Neural cell (in vitro differentiated cells): ENCODE measurements around the gene ARNT2. TPM values are rescaled to one million over a fixed set of nuclear protein-coding genes. Genes with fewer than 3 reads are reported as not detected.

Experiments
- H2AFZ ChIP-seq: fragments of 200-600, 300-800 bp; sonication (generic), shearing (Covaris generic); 2 replicates; pipeline ENCODE4 v1.6.0; 2014; ENCODE audit warnings: low read depth, mild to moderate bottlenecking, antibody characterized with exemption, low read length, moderate library complexity
- H3F3A ChIP-seq: fragments of 200-600 bp; shearing (Covaris generic); 2 replicates; pipeline ENCODE4 v1.6.1; 2016; ENCODE audit warnings: mild to moderate bottlenecking, moderate library complexity, mixed read lengths, antibody characterized with exemption, low read length; ENCODE audit not compliant: insufficient read depth, poor library complexity, severe bottlenecking
- H3K27ac ChIP-seq: fragments of 200-600, 300-800 bp; sonication (generic), shearing (Covaris generic); 2 replicates; pipeline ENCODE4 v1.5.1; 2014; ENCODE audit warnings: mild to moderate bottlenecking, low read length, moderate library complexity
- H3K27me3 ChIP-seq: fragments of 300-800, 200-600 bp; sonication (generic), shearing (Covaris generic); 2 replicates; pipeline ENCODE4 v1.6.0; 2014; ENCODE audit warnings: mild to moderate bottlenecking, low read depth, low read length, moderate library complexity; ENCODE audit not compliant: insufficient read depth
- H3K36me3 ChIP-seq: fragments of 300-800, 200-600 bp; sonication (generic), shearing (Covaris generic); 2 replicates; pipeline ENCODE4 v1.5.1; 2014; ENCODE audit warnings: mild to moderate bottlenecking, antibody characterized with exemption, low read length, moderate library complexity; ENCODE audit not compliant: insufficient read depth
- H3K4me2 ChIP-seq: fragments of 300-800, 200-600 bp; sonication (generic), shearing (Covaris generic); 2 replicates; pipeline ENCODE4 v1.6.0; 2014; ENCODE audit warnings: mild to moderate bottlenecking, low read length
- H3K4me3 ChIP-seq: fragments of 300-800, 200-600 bp; sonication (generic), shearing (Covaris generic); 2 replicates; pipeline ENCODE4 v1.5.1; 2014; ENCODE audit warnings: mild to moderate bottlenecking, low read length, moderate library complexity
- H3K79me2 ChIP-seq: fragments of 200-600 bp; shearing (Covaris generic); replicated peaks from 2 replicates; pipeline ENCODE4 v1.6.0; 2014; ENCODE audit warnings: mild to moderate bottlenecking, low read length, moderate library complexity; ENCODE audit not compliant: insufficient read depth
- H3K9ac ChIP-seq: fragments of 300-800, 200-600 bp; sonication (generic), shearing (Covaris generic); 2 replicates; pipeline ENCODE4 v1.6.1; 2016; ENCODE audit warnings: mild to moderate bottlenecking, low read length, mixed read lengths
- H3K9me2 ChIP-seq: fragments of 200-600 bp; shearing (Covaris generic); 2 replicates; pipeline ENCODE4 v1.6.1; 2016; ENCODE audit warnings: mild to moderate bottlenecking, low read length, mixed read lengths; ENCODE audit not compliant: insufficient read depth
- H3K9me3 ChIP-seq: fragments of 200-600, 300-800 bp; sonication (generic), shearing (Covaris generic); 2 replicates; pipeline ENCODE4 v1.6.1; 2016; ENCODE audit warnings: mild to moderate bottlenecking, mixed run types, low read length, moderate library complexity, mixed read lengths
- H4K20me1 ChIP-seq: fragments of 200-600 bp; shearing (Covaris generic); 2 replicates; pipeline ENCODE4 v1.6.1; 2016; ENCODE audit warnings: mild to moderate bottlenecking, mixed run types; ENCODE audit not compliant: insufficient read depth
- CTCF ChIP-seq: fragments of 450-650 bp; IDR thresholded peaks from 2 replicates; pipeline ENCODE4 v1.5.1; 2014; ENCODE audit warnings: antibody characterized with exemption, mild to moderate bottlenecking, moderate library complexity; ENCODE audit not compliant: poor library complexity, severe bottlenecking
- EP300 ChIP-seq: fragments of 450-650 bp; conservative IDR thresholded peaks from 2 replicates; pipeline ENCODE4 v1.6.1; 2014; ENCODE audit warnings: antibody characterized with exemption, mild to moderate bottlenecking, moderate library complexity; ENCODE audit not compliant: poor library complexity, severe bottlenecking
- EZH2 ChIP-seq: fragments of 200-600, 300-800 bp; shearing (Covaris generic), sonication (generic); IDR thresholded peaks from 2 replicates; pipeline ENCODE4 v1.6.1; 2014; ENCODE audit warnings: antibody characterized with exemption, low read length, borderline replicate concordance, mild to moderate bottlenecking; ENCODE audit not compliant: insufficient read depth, poor library complexity, severe bottlenecking
- MXI1 ChIP-seq: fragments of 450-650 bp; conservative IDR thresholded peaks from 2 replicates; pipeline ENCODE4 v1.6.1; 2014; ENCODE audit warnings: antibody characterized with exemption, mild to moderate bottlenecking; ENCODE audit not compliant: poor library complexity, severe bottlenecking
- POLR2AphosphoS5 ChIP-seq: IDR thresholded peaks from 2 replicates; pipeline ENCODE4 v1.6.1; 2012
- RAD21 ChIP-seq: fragments of 450-650 bp; conservative IDR thresholded peaks from 2 replicates; pipeline ENCODE4 v1.6.1; 2014; ENCODE audit warnings: antibody characterized with exemption, mild to moderate bottlenecking, moderate library complexity
- REST ChIP-seq: IDR thresholded peaks from 2 replicates; pipeline ENCODE4 v1.6.1; 2012; ENCODE audit warnings: borderline replicate concordance
- SMC3 ChIP-seq: fragments of 450-650 bp; conservative IDR thresholded peaks from 2 replicates; pipeline ENCODE4 v1.6.1; 2014; ENCODE audit warnings: antibody characterized with exemption, mild to moderate bottlenecking, moderate library complexity; ENCODE audit not compliant: poor library complexity
- TAF1 ChIP-seq: IDR thresholded peaks from 2 replicates; pipeline ENCODE4 v1.6.1; 2012; ENCODE audit warnings: low read depth
- polyA plus RNA-seq: library from polyadenylated mRNA; depleted of rRNA; stranded (reverse); fragments of >200 nt; gene quantifications from 2 replicates; pipeline ENCODE4 v1.2.3, GENCODE V29; 2014

ARNT2 gene
- polyA plus RNA-seq, 1 donor from 2014 or later: 41.2 TPM

- no peak overlapping the region for H3K4me2 ChIP-seq
- H3K9me2 ChIP-seq: no peaks in the 10 kb centered on the region
- no peaks in the 10 kb centered on the region for H3K36me3 ChIP-seq
- H3K4me3 ChIP-seq: no peak overlapping the region
- no peak overlapping the region for H3K27ac ChIP-seq
- H3F3A ChIP-seq: no peaks in the 10 kb centered on the region
- no peaks in the 10 kb centered on the region for H3K27me3 ChIP-seq
- no peak overlapping the region for H2AFZ ChIP-seq
- no peaks in the 10 kb centered on the region for H3K9me3 ChIP-seq
- H3K79me2 ChIP-seq: no peaks in the 10 kb centered on the region
- TF ChIP-seq TAF1 (no peak), POLR2AphosphoS5 (no peak), REST (no peak), EZH2 (no peak), RAD21 (no peak), MXI1 (no peak), CTCF (no peak)
- no peaks in the 10 kb centered on the region for H4K20me1 ChIP-seq
- no peak overlapping the region for H3K9ac ChIP-seq
Measured at GRCh38 chr15:80637747-80638146, 233.6 kb downstream of the ARNT2 start.

- Histone ChIP-seq H3F3A (no peaks in the 10 kb centered on the region), H3K4me3 (no peak overlapping the region), H3K27me3 (no peaks in the 10 kb centered on the region), H3K4me2 (no peak overlapping the region), H3K9me2 (no peaks in the 10 kb centered on the region), H2AFZ (no peak overlapping the region), H3K9me3 (no peaks in the 10 kb centered on the region), H3K79me2 (no peaks in the 10 kb centered on the region), H4K20me1 (no peaks in the 10 kb centered on the region), H3K27ac (no peak overlapping the region), H3K36me3 (no peaks in the 10 kb centered on the region), H3K9ac (no peak overlapping the region)
- TF ChIP-seq POLR2AphosphoS5 (no peak), TAF1 (no peak), EP300 (no peak), REST (no peak), RAD21 (no peak), CTCF (no peak), MXI1 (no peak), EZH2 (no peak), SMC3 (no peak)
Measured at GRCh38 chr15:80638553-80639167, 234.5 kb downstream of the ARNT2 start.
